Measurements from ENCODE around the gene CNTN4. TPM values are rescaled to one million over a fixed set of nuclear protein-coding genes. Genes with fewer than 3 reads are reported as not detected.

CNTN4 gene
- total and polyA plus RNA-seq, 8 donors, result 2.5 to 10.8 (median 5.1) TPM

- 36 to 53% methylated on average over 1 of the region's 1 CpG for WGBS, 2 donors
- no peaks in the 10 kb centered on the region for H3K4me1 ChIP-seq
- no peak for ATAC-seq
- no peaks in the 10 kb centered on the region for H3K9me3 ChIP-seq
- intact Hi-C loops (cut with DNase I), result no loop called here
- no peaks in the 10 kb centered on the region for H3K27me3 ChIP-seq
- H3K4me3 ChIP-seq, result no peak overlapping the region
- H3K27ac ChIP-seq, result no peak overlapping the region
- no peak for DNase-seq
- FAIRE-seq, result no peak
- no peaks in the 10 kb centered on the region for H3K36me3 ChIP-seq
- TF ChIP-seq, protein P1, sequence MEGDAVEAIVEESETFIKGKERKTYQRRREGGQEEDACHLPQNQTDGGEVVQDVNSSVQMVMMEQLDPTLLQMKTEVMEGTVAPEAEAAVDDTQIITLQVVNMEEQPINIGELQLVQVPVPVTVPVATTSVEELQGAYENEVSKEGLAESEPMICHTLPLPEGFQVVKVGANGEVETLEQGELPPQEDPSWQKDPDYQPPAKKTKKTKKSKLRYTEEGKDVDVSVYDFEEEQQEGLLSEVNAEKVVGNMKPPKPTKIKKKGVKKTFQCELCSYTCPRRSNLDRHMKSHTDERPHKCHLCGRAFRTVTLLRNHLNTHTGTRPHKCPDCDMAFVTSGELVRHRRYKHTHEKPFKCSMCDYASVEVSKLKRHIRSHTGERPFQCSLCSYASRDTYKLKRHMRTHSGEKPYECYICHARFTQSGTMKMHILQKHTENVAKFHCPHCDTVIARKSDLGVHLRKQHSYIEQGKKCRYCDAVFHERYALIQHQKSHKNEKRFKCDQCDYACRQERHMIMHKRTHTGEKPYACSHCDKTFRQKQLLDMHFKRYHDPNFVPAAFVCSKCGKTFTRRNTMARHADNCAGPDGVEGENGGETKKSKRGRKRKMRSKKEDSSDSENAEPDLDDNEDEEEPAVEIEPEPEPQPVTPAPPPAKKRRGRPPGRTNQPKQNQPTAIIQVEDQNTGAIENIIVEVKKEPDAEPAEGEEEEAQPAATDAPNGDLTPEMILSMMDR (IDR thresholded peaks at IDR 0.05), result no peak
Measured at GRCh38 chr3:2372306-2372705, 273.6 kb downstream of the CNTN4 start.

DNA sequence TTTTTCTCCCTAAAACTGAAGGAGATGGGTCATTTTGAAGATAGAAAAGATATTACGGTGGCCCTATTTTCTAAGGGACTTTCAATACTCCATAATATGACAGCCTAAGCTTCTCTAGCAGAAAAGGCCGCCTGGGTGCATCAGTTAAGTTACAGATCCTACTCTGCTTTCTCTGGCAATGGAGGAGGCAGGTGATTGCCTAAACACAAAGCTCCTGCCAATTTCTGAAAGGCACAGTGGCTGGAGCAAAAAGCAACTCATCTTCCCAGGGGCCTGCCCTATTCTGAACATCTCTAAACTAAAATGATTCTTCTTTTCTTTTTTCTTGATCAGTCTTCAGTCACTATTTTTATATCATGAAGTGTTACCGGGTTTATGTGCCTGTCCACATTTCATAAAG is 276.7 kb downstream of the CNTN4 start:
- Histone ChIP-seq H3K4me3 (no peak overlapping the region), H3K4me1 (no peaks in the 10 kb centered on the region), H3K9me3 (no peaks in the 10 kb centered on the region), H3K27me3 (no peaks in the 10 kb centered on the region), H3K27ac (no peak overlapping the region), H3K36me3 (no peaks in the 10 kb centered on the region)
- TF ChIP-seq, protein P1 (IDR thresholded peaks at IDR 0.05), result no peak
- ATAC-seq, result no peak
- DNase-seq, result no peak
- WGBS, 2 donors, result 61 to 78% methylated on average over 3 of the region's 3 CpGs
- intact Hi-C loops (cut with DNase I), result no loop called here
- no peak for FAIRE-seq

DNA sequence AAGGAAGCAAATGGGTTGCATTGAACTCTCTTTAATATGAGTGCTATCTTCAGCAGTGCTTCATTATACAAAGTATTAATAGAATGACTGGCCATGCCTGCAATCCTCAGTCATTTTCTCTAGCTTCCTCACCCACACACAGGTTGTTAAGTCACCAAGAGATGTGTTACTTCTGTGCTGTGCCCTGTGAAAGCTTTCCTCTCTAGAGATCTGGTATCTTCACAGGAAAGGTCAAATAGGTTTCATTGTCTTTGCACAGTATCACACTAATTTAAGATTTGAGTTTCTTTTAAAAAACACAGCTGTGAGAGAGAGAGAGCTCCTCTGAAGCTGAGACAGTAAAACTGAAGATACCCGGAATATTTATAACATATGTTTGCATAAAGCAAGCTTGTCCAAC is 278.6 kb downstream of the CNTN4 start:
- intact Hi-C loops (cut with DNase I), result no loop called here
- WGBS, 2 donors, result 26 to 33% methylated on average over 1 of the region's 1 CpG
- no peaks in the 10 kb centered on the region for H3K27me3 ChIP-seq
- TF ChIP-seq, protein P1 (IDR thresholded peaks at IDR 0.05), result no peak
- no peak overlapping the region for H3K27ac ChIP-seq
- FAIRE-seq, result no peak
- DNase-seq, result no peak
- no peaks in the 10 kb centered on the region for H3K4me1 ChIP-seq
- no peaks in the 10 kb centered on the region for H3K9me3 ChIP-seq
- ATAC-seq, result no peak
- no peak overlapping the region for H3K4me3 ChIP-seq
- no peaks in the 10 kb centered on the region for H3K36me3 ChIP-seq

GRCh38 chr3:2390926-2391532 is 292.4 kb downstream of the CNTN4 start:
- ATAC-seq, result no peak
- no peaks in the 10 kb centered on the region for H3K36me3 ChIP-seq
- 34 to 41% methylated on average over 2 of the region's 2 CpGs for WGBS, 2 donors
- no peaks in the 10 kb centered on the region for H3K27me3 ChIP-seq
- DNase-seq, result no peak
- no peak overlapping the region for H3K27ac ChIP-seq
- H3K4me3 ChIP-seq, result no peak overlapping the region
- TF ChIP-seq, protein P1 (IDR thresholded peaks at IDR 0.05), result no peak
- no peaks in the 10 kb centered on the region for H3K4me1 ChIP-seq
- no peaks in the 10 kb centered on the region for H3K9me3 ChIP-seq
- intact Hi-C loops (cut with DNase I), result no loop called here
- no peak for FAIRE-seq

GRCh38 chr3:2391896-2392295 is 293.2 kb downstream of the CNTN4 start:
- intact Hi-C loops (cut with DNase I), result no loop called here
- H3K9me3 ChIP-seq, result no peaks in the 10 kb centered on the region
- H3K27ac ChIP-seq, result no peak overlapping the region
- no peak overlapping the region for H3K4me3 ChIP-seq
- DNase-seq (no peak), ATAC-seq (no peak), FAIRE-seq (no peak)
- no peaks in the 10 kb centered on the region for H3K4me1 ChIP-seq
- WGBS, 2 donors, result 68 to 81% methylated on average over 4 of the region's 4 CpGs
- no peaks in the 10 kb centered on the region for H3K27me3 ChIP-seq
- no peaks in the 10 kb centered on the region for H3K36me3 ChIP-seq
- TF ChIP-seq, protein P1 (IDR thresholded peaks at IDR 0.05), result no peak
